Activated T-cell treated with anti-CD3 and anti-CD28 coated beads for 1 hour (primary cell): Measurements from ENCODE around the gene NAT8L.

ENCODE experiments used
- DNase-seq: peaks from one replicate; pipeline ENCODE4 v3.0.0-alpha.2; 2020; ENCODE audit warnings: low read depth

Gene NAT8L

GRCh38 chr4:2075987-2076907 is 17.1 kb downstream of the NAT8L start:
- DNase-seq: no peak

GRCh38 chr4:2076908-2077536 is 17.9 kb downstream of the NAT8L start:
- no peak for DNase-seq

- DNase-seq: no peak
These were observed 18.7 kb downstream of the NAT8L start for GRCh38 chr4:2077537-2078460.

- DNase-seq: no peak
These were observed 19.5 kb downstream of the NAT8L start for GRCh38 chr4:2078584-2078983.

- DNase-seq: no peak
These were observed 19.9 kb downstream of the NAT8L start for GRCh38 chr4:2079006-2079405.

- DNase-seq: no peak
These were observed 20.8 kb downstream of the NAT8L start for GRCh38 chr4:2079926-2080325.

- DNase-seq: no peak
These were observed 21.5 kb downstream of the NAT8L start for GRCh38 chr4:2080429-2081300.

- no peak for DNase-seq
These were observed 22.4 kb downstream of the NAT8L start for GRCh38 chr4:2081540-2081939.

GRCh38 chr4:2082118-2082517 is 23.0 kb downstream of the NAT8L start:
- no peak for DNase-seq

GRCh38 chr4:2082627-2083026 is 23.5 kb downstream of the NAT8L start:
- DNase-seq: no peak

GRCh38 chr4:2083116-2083825 is 24.1 kb downstream of the NAT8L start:
- DNase-seq: no peak

- no peak for DNase-seq
These were observed 24.7 kb downstream of the NAT8L start for GRCh38 chr4:2083826-2084160.

GRCh38 chr4:2084316-2084715 is 25.2 kb downstream of the NAT8L start:
- DNase-seq: no peak

- no peak for DNase-seq
These were observed 26.4 kb downstream of the NAT8L start for GRCh38 chr4:2085496-2085901.

- DNase-seq: no peak
These were observed 28.0 kb downstream of the NAT8L start for GRCh38 chr4:2087170-2087569.

- no peak for DNase-seq
These were observed 30.1 kb downstream of the NAT8L start for GRCh38 chr4:2089222-2089621.

- no peak for DNase-seq
These were observed 31.5 kb downstream of the NAT8L start for GRCh38 chr4:2090642-2091041.

GRCh38 chr4:2091990-2092668 is 33.0 kb downstream of the NAT8L start:
- DNase-seq: no peak

- DNase-seq: no peak
These were observed 33.5 kb downstream of the NAT8L start for GRCh38 chr4:2092669-2093053.

- no peak for DNase-seq
These were observed 34.1 kb downstream of the NAT8L start for GRCh38 chr4:2093265-2093664.
